Measurements from ENCODE around the gene SPATC1L.

The SPATC1L gene

DNA sequence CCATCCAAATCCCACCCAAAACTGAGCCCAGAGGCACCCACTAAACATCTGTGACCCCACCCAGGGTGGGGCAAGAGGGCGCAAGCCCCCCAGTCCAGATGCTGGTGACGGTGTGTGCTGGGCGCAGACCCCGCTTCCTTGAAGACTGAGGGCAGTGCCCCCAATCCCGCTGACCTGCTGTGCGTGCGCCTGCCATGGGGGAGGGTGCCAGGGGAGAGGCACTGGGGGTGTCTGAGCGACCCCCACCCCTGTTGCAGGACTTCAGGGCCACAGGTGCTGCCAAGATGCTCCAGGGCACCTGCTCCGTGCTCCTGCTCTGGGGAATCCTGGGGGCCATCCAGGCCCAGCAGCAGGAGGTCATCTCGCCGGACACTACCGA is 73.1 kb downstream of the SPATC1L start:
- no peaks in the 10 kb centered on the region for H3K4me1 ChIP-seq (ENCODE audit: control insufficient read depth, low read depth, low read length)
- no peak overlapping the region for H4K8ac ChIP-seq (ENCODE audit: low read depth, low read length)
- no peak overlapping the region for H3K56ac ChIP-seq (ENCODE audit: low read length)
- H2BK15ac ChIP-seq (replicated peaks; ENCODE audit: low read depth) = no peak overlapping the region
- H3K27me3 ChIP-seq (ENCODE audit: insufficient read depth, low read length, poor library complexity) = no peaks in the 10 kb centered on the region
- H3K4me2 ChIP-seq (ENCODE audit: low read length) = no peak overlapping the region
- no peak for DNase-seq
- no peak overlapping the region for H3K9ac ChIP-seq (ENCODE audit: low read length)
- peaks cover 7% of the 10 kb centered on the region for H3K79me1 ChIP-seq (ENCODE audit: low read length)
- no peak overlapping the region for H2AK5ac ChIP-seq (ENCODE audit: low read length)
- H3K27ac ChIP-seq (ENCODE audit: low read depth, low read length) = no peak overlapping the region
- WGBS (ENCODE audit: extremely low coverage, insufficient coverage, low lambda C conversion rate) = no CpG with 5 or more reads among the region's 12 CpGs
- no peak overlapping the region for H3K23ac ChIP-seq (ENCODE audit: low read length)
- H3K18ac ChIP-seq (ENCODE audit: low read length) = no peak overlapping the region
- no peak overlapping the region for H3K4me3 ChIP-seq (ENCODE audit: low read length)
- H3K79me2 ChIP-seq (ENCODE audit: control insufficient read depth, insufficient read depth, low read length) = peaks cover 3% of the 10 kb centered on the region
- H4K5ac ChIP-seq (ENCODE audit: low read length) = no peak overlapping the region
- H3K36me3 ChIP-seq (ENCODE audit: control insufficient read depth, insufficient read depth, low read length) = peaks cover 12% of the 10 kb centered on the region
- H2BK5ac ChIP-seq (ENCODE audit: low read length) = no peak overlapping the region
- H3K4ac ChIP-seq (ENCODE audit: low read depth, low read length) = no peak overlapping the region
- no peak overlapping the region for H2BK120ac ChIP-seq (ENCODE audit: low read depth, low read length)

Measured in mesendoderm (in vitro differentiated cells).